Left lobe of liver (tissue), 2 donors: Measurements from ENCODE around the gene ETF1. TPM values are rescaled to one million over a fixed set of nuclear protein-coding genes. Genes with fewer than 3 reads are reported as not detected.

ENCODE experiments used
- ATAC-seq: fragments of 200-7000 bp; cut with Tn5 transposase; one replicate; pipeline ENCODE4 v1.9.1; 2020; ENCODE audit warnings: mild to moderate bottlenecking, moderate library complexity
- DNase-seq: peaks from one replicate; pipeline ENCODE4 v3.0.0-alpha.2; 2020; ENCODE audit warnings: low spot score
- total RNA-seq: library from RNA; stranded (reverse); gene quantifications from one replicate; pipeline ENCODE4 v1.2.1, GENCODE V29; 2021
- donor health status: DM: no; HTN: no; CAD: no; lungs with moderate emphysema.
- donor health status: DM: no; HTN: yes; CAD: no.

Gene ETF1
- total RNA-seq, 1 donor from 2014 or later = 28.1 TPM

DNA sequence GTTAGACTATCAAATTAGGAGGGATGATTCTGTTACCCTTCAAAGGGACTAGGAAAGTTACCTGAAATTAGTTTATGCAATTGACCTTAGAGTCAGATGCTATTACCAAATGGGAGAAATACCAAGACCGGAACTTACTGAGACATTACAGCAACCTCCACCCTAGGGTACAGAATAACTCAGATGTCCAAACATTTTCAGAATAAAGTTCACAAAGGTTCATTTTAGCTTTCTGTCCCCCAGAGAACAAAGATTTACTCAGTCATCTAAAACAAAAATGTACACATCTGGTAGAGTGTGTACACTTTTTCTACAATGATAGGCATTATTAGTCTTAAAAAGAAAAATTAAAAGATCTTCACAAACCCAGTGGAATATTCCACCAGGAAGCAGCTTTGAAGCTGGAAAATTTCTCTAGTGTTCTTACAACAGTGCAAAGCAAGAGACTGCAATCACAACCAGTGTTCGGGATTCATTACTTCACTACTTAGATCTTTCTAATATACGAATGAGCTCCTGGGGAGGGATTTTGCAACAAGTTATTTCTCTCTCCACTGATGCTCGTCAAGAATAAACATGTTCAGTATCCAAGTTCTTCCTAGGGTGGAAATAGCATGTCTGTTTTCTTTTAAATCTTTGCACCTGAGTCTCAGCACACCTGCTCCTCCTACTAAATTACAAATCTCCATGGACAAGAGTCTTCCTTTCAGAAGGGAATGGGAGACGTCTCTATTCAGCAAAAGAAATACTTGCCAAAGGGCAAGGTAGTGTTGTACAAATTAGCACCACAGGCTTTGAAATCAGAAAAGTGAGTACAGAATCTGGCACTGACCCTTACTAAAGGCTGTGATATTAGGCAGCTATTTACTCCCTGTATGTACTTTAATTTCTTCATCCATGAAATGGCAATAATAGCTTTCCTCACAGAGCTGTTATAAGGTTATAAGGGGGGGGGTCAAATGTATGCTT lies 8.8 kb downstream of the ETF1 start:
- DNase-seq = no peak
- peak; percentile 62 for ATAC-seq

GRCh38 chr5:138529812-138530211 lies 13.2 kb downstream of the ETF1 start:
- ATAC-seq (no peak), DNase-seq (no peak)

- no peak for ATAC-seq
- no peak for DNase-seq
Observed at GRCh38 chr5:138528744-138529469, 14.1 kb downstream of the ETF1 start.

DNA sequence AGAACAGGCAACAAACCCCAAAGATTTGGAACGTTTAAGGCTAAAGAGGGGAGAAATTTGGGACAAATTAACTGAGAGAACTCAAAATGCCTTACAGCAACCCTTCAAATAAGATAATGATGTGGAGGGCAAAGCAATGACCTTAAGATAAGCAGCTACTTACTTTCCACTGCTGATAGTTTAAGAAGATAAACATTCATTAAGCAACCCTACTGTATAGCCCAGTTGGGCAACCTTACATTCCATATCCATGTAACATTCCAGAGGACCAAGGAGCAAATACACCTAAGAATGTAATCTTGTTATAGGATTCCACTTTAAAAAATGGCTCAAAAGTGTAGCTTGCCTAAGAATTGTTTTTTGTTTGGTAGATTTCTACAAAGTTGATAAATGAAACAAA lies 14.8 kb downstream of the ETF1 start:
- DNase-seq (no peak), ATAC-seq (no peak)

DNA sequence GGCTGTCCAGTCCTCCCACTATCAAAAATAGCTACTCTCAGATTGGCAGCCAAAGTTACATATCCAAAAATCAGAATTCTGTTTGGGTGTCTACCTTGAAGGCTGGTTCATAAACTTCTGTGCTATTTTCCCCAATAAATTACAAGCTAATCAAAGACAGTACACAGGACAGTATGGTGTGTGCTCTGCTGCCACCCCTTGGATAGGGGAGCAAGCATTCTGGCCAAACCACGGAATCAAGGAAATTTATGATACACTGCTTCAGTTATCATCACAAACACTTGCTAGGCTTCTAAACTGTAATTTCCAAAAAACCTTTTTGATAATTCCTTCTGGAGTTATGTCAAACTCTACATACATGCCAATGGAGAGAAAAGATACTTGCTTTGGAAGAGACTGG lies 15.9 kb downstream of the ETF1 start:
- no peak for DNase-seq
- peak; percentile 78 for ATAC-seq

DNA sequence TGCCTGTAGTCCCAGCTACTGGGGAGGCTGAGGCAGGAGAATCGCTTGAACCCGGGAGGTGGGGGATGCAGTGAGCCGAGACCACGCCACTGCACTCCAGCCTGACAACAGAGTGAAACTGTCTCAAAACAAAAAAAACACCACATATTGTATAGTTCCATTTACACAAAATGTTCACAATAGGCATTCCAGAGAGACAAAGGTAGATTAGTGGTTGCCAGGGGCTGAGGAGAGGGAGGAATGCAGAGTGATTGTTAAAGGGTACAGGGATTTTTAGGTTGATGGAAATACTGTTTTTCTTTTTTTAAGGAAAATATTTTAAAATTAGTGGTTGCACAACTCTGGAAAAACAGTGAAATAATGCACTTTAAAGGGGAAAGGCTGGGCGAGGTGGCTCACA lies 19.6 kb downstream of the ETF1 start:
- ATAC-seq (no peak), DNase-seq (no peak)

GRCh38 chr5:138520971-138521370 lies 22.1 kb downstream of the ETF1 start:
- no peak for ATAC-seq
- no peak for DNase-seq

GRCh38 chr5:138517437-138517836 lies 25.6 kb downstream of the ETF1 start:
- ATAC-seq = peak; percentile 52
- no peak for DNase-seq

- peak; percentile 45 for ATAC-seq
- no peak for DNase-seq
Observed at GRCh38 chr5:138515556-138516245, 27.3 kb downstream of the ETF1 start.

DNA sequence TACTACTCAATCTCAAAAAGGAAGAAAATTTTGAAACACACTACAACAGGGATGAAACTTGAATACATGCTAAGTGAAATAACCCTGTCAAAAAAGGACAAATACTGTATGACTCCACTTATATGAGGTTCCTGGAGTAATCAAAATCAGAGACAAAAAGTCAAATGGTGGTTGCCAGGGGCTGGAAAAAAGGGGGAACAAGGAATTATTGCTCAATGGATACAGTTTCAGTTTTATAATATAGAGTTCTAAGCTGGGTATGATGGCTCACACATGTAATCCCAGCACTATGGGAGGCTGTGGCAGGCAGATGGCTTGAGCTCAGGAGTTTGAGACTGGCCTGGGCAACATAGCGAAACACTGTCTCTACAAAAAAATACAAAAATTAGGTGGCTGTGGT lies 29.0 kb downstream of the ETF1 start:
- DNase-seq = no peak
- ATAC-seq = no peak

GRCh38 chr5:138508958-138509357 lies 34.1 kb downstream of the ETF1 start:
- ATAC-seq = no peak
- DNase-seq = no peak

DNA sequence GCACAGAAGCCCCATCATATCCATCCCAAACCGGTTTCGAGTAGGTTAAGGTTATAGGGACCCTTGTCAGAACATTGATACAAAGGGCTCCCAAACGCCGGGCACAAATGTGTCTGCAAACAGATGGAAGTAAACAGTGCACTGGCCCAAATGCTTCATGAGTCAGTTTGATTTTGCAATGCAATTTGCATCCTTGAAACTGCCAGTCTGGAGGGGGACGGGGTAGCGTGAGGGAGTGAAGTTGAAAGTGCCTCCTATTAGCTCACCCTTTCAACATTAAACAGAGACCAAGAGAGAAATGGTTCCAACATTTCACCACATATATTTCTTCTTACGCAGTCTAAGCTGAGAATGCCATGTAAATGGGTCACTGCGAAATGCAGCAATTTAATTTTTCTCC lies 35.6 kb downstream of the ETF1 start:
- ATAC-seq (peak; percentile 70), DNase-seq (peak; percentile 82)

- ATAC-seq (peak; percentile 44), DNase-seq (peak; percentile 60)
Observed at GRCh38 chr5:138506370-138507306, 36.4 kb downstream of the ETF1 start.

DNA sequence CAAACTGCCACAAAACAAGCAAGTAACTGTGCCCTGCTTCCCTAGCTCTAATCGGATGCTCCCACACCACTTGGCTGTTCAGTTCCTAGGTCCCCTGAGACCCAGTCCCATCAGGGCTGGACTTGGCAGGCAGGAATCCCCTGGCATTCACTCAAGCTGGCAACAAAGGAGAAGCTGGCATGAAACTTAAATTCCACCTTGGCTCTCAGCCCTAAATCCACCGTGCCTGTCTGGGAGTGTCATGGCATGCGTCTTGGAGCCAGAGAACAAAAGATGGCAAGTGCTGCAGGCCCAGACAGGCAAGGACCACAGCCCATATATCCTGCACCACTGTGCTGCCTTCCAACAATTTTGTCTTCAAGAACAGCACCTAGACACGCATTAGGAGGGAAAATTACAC lies 38.2 kb downstream of the ETF1 start:
- ATAC-seq = peak; percentile 43
- DNase-seq = peak; percentile 81

DNA sequence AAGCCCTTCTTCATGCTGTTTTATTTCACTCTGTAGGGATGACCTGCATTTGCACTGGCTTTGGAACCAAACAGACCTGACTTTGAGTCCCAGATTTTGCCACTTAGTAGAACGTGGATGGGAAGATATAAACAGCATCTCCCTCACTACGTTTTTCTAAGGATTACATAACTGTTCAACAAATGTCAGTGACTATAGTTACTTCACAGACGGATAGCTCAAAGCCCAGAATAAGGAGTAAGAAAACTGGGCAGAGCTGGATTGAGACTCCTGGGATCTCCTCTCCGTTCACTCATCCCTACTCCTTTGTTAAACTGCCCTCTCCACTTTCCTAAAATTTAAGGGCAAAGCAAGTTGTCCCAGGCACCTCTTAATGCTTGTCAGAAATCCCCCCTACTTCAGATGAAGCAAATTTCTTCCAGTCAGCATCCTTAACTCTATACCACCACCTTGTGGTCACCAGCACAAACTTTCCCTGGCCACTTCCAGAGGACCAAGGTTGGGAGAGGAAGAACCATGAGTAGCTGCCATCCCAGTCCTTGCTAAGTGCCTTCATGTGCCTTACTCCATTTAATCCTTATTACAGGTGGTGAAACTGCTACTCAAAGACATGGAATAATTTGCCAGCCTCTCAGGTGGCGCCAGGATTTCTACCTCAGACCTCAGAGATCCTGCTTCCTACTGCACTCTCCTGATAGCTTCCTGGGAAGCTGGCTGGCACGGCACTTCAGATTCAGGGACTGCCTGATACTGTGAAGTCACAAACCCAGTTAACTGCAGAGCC lies 39.4 kb downstream of the ETF1 start:
- DNase-seq = no peak
- ATAC-seq = peak; percentile 74

DNA sequence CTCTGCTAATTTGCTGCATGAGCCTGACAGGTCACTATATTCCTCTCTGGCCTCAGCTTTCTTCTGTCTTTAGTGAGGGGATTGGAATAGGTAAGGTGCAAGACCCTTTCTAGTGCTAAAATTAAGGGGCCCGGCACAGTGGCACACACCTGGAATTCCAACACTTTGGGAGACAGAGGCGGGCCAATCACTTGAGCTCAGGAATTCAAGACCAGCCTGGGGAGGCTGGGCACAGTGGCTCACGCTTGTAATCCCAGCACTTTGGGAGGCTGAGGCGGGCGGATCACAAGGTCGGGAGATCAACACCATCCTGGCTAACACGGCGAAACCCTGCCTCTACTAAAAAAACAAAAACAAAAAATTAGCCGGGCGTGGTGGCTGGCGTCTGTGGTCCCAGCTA lies 40.5 kb downstream of the ETF1 start:
- no peak for ATAC-seq

DNA sequence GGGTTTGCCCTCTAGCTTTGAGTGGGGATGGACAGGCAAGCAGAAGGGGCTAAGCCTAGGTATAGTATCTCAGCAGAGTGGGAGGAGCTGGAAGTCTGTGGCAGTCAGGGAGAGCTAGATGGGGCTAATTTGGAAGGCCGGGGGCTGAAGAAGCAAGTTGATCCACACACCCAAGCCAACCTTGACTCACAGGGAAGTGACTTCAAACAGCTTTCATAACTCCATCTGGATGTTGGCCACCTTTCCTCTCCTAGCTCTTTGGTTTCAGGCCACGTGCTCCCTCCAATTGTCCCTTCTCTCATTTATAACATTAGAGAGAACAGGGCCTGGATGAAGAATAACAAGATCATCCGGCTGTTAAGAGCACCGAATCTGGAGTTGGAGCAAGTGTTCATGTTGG lies 40.9 kb downstream of the ETF1 start:
- peak; percentile 35 for ATAC-seq
- peak; percentile 56 for DNase-seq

More for the DNA sequence above, 40.5 kb downstream of the ETF1 start:
- no peak for DNase-seq

DNA sequence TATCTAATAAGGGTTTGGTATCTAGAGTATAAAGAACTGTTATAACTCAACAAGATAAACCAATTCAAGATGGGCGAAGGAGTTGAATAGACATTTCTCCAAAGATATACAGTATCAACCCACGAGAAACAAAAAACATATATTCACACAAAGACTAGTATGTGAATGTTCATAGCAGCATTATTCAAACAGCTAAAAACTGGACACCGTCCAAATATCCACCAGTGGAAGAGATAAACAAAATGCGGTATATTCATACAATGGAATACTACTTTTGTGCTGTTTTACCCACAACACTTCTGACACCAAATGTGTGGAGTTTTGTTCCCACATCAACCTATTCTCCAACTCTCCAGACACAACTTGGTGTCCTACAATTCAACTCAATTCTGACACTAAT lies 44.7 kb downstream of the ETF1 start:
- DNase-seq (no peak), ATAC-seq (no peak)

- ATAC-seq = no peak
- no peak for DNase-seq
Observed at GRCh38 chr5:138495351-138495750, 47.7 kb downstream of the ETF1 start.
